ENCODE data around the gene WFDC10B.
"Not testable (repeated sequence)": the region's sequence is repeated elsewhere in the genome, so short reads cannot be mapped to it uniquely, and the experiment has no call there.

WFDC10B gene

GRCh38 chr20:45647441-45648050 is 57.3 kb downstream of the WFDC10B start:
- no peak for DNase-seq (ENCODE audit: low read depth)

- DNase-seq (ENCODE audit: low read depth), result no peak
Observed at GRCh38 chr20:45646875-45647274, 57.9 kb downstream of the WFDC10B start.

- DNase-seq (ENCODE audit: low read depth), result not testable (repeated sequence)
Observed at GRCh38 chr20:45645869-45646268, 59.0 kb downstream of the WFDC10B start.

GRCh38 chr20:45641076-45641475 is 63.7 kb downstream of the WFDC10B start:
- DNase-seq (ENCODE audit: low read depth), result not testable (repeated sequence)

GRCh38 chr20:45639687-45640086 is 65.1 kb downstream of the WFDC10B start:
- no peak for DNase-seq (ENCODE audit: low read depth)

DNA sequence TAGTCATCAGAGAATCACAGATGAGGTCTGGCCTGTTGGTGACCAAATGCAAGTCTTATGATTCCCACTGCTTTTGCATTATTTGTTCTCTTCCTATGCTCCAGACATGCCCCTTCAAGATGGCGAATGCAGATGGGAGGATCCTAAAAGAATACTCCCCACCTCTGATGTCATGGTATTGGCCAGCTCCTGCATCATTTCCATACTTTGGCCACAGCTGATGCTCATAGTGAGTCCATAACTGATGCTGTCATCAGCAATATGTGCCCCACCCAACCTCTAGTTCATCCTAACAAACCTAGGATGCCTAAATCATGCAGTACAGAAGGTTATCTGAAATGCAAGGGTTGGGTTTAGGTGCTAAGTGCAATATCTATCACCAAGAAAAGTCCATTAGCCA is 68.3 kb downstream of the WFDC10B start:
- DNase-seq (ENCODE audit: low read depth), result no peak

Measured in activated T-cell treated with anti-CD3 and anti-CD28 coated beads for 24 hours (primary cell).